ENCODE measurements around the gene RESP18. TPM values are rescaled to one million over a fixed set of nuclear protein-coding genes. Genes with fewer than 3 reads are reported as not detected.
"Not testable (repeated sequence)": the region's sequence is repeated elsewhere in the genome, so short reads cannot be mapped to it uniquely, and the experiment has no call there.

The RESP18 gene
- total RNA-seq, 2 donors from 2014 or later: not detected

- intact Hi-C loops (cut with DNase I): loop anchor here (10.0 kb wide), 2 partner anchors 75 to 245 kb away; partner anchors contain the start of gene ABCB6
- Histone ChIP-seq H3K27me3 (replicated peaks; ENCODE audit: insufficient read depth) (no peaks in the 10 kb centered on the region), H3K9me3 (no peaks in the 10 kb centered on the region), H3K36me3 (peaks cover 0 to 3% of the 10 kb centered on the region in 2 donors), H3K4me3 (no peak overlapping the region), H3K4me1 (replicated peaks) (peaks cover 9% of the 10 kb centered on the region), H3K27ac (no peak overlapping the region)
- 21% methylated on average over 16 of the region's 16 CpGs for WGBS
- no peak for DNase-seq (ENCODE audit: low spot score)
- TF ChIP-seq POLR2AphosphoS5 (IDR thresholded peaks at IDR 0.05) (peak; percentile 42), POLR2A (IDR thresholded peaks at IDR 0.05) (no peak)
Measured at GRCh38 chr2:219289537-219290361, 42.8 kb downstream of the RESP18 start.

- H3K27me3 ChIP-seq (replicated peaks; ENCODE audit: insufficient read depth): no peaks in the 10 kb centered on the region
- TF ChIP-seq POLR2A (IDR thresholded peaks at IDR 0.05) (no peak), CTCF (IDR thresholded peaks at IDR 0.05) (no peak), POLR2AphosphoS5 (IDR thresholded peaks at IDR 0.05) (no peak)
- H3K36me3 ChIP-seq: peaks cover 0 to 8% of the 10 kb centered on the region in 2 donors
- no peak overlapping the region for H3K4me3 ChIP-seq
- no peaks in the 10 kb centered on the region for H3K9me3 ChIP-seq
- 60% methylated on average over 6 of the region's 6 CpGs for WGBS
- H3K4me1 ChIP-seq (replicated peaks): peaks cover 9% of the 10 kb centered on the region
- no peak for DNase-seq (ENCODE audit: low spot score)
- H3K27ac ChIP-seq: no peak overlapping the region
- intact Hi-C loops (cut with DNase I): no loop called here
Measured at GRCh38 chr2:219289195-219289536, 43.4 kb downstream of the RESP18 start.

GRCh38 chr2:219287580-219288265 is 44.8 kb downstream of the RESP18 start:
- H3K27ac ChIP-seq: no peak overlapping the region
- no peak for DNase-seq (ENCODE audit: low spot score)
- no peaks in the 10 kb centered on the region for H3K9me3 ChIP-seq
- H3K27me3 ChIP-seq (replicated peaks; ENCODE audit: insufficient read depth): no peaks in the 10 kb centered on the region
- H3K36me3 ChIP-seq: peaks cover 0 to 11% of the 10 kb centered on the region in 2 donors
- 74% methylated on average over 10 of the region's 10 CpGs for WGBS
- H3K4me1 ChIP-seq (replicated peaks): peaks cover 9% of the 10 kb centered on the region
- H3K4me3 ChIP-seq: no peak overlapping the region
- intact Hi-C loops (cut with DNase I): no loop called here
- no peak for TF ChIP-seq CTCF (IDR thresholded peaks at IDR 0.05)
- no peak for TF ChIP-seq POLR2AphosphoS5 (IDR thresholded peaks at IDR 0.05)
- TF ChIP-seq POLR2A (IDR thresholded peaks at IDR 0.05): no peak

GRCh38 chr2:219287116-219287440 is 45.5 kb downstream of the RESP18 start:
- H3K27ac ChIP-seq; H3K27me3 ChIP-seq (replicated peaks; ENCODE audit: insufficient read depth); H3K9me3 ChIP-seq; H3K4me3 ChIP-seq; intact Hi-C loops (cut with DNase I); DNase-seq (ENCODE audit: low spot score); H3K4me1 ChIP-seq (replicated peaks): not testable (repeated sequence)
- peaks cover 0 to 16% of the 10 kb centered on the region in 2 donors for H3K36me3 ChIP-seq
- WGBS: 87% methylated on average over 6 of the region's 6 CpGs

DNA sequence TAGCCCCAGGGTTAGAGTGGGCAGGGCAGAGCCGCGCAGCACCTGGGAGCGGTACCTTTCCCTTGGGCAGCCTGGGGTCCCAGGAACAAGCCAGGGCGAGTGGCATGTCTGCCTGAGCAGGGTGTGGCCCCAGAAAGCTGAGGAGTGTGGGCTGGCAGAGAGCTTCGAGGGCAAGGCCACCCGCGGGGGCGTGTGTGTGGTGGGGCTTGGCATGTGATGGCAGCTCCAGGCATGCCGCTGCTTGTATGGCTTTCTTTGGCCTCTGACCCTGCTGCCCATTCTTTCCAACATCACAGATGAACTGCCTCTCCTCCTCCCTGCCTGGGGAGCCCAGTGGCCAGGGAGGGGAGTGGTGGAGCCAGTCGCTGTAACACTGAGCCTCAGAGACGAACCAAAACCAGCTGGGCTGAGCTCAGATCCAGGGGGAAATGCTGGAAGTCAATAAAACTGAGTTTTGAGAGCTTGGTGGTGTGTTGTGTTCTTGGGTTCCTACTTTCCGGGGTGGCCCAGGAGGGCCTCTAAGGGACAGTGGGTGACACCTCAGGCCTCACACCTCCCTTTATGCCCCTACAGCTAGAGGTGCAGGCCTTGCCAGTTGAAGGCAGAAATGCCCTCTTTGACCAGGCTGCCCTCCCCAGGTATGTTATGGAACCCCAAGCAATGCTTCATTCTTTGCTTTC is 46.0 kb downstream of the RESP18 start:
- Histone ChIP-seq H3K4me3 (no peak overlapping the region), H3K36me3 (peaks cover 0 to 16% of the 10 kb centered on the region in 2 donors), H3K9me3 (no peaks in the 10 kb centered on the region), H3K27ac (no peak overlapping the region), H3K27me3 (replicated peaks; ENCODE audit: insufficient read depth) (no peaks in the 10 kb centered on the region), H3K4me1 (replicated peaks) (peaks cover 9% of the 10 kb centered on the region)
- WGBS: 50% methylated on average over 12 of the region's 12 CpGs
- TF ChIP-seq POLR2AphosphoS5 (IDR thresholded peaks at IDR 0.05): no peak
- no peak for TF ChIP-seq POLR2A (IDR thresholded peaks at IDR 0.05)
- no peak for TF ChIP-seq CTCF (IDR thresholded peaks at IDR 0.05)
- DNase-seq (ENCODE audit: low spot score): no peak
- intact Hi-C loops (cut with DNase I): no loop called here
